HepG2 (cell line): ENCODE measurements around the gene KAZN. TPM values are rescaled to one million over a fixed set of nuclear protein-coding genes. Genes with fewer than 3 reads are reported as not detected.
A peak's percentile ranks its signal among the peaks of the same experiment; 100 is the strongest.

Source experiments
- ATAC-seq: fragments of 200-7000 bp; cut with Tn5 transposase; 3 replicates; pipeline ENCODE4 v1.9.1; 2020; ENCODE audit warnings: mild to moderate bottlenecking, moderate library complexity
- BruUV-seq: library from RNA; stranded (reverse); fragments of 400-500 nt; replicated peaks from 2 replicates; lab custom pipeline; 2021; lab: Mats Ljungman, UMichigan
- CTCF ChIA-PET: fragments of 300-600 bp; formaldehyde crosslinking; extraction: SDS; loops from one replicate; lab custom pipeline; 2021; ENCODE audit warnings: low total read pairs, inconsistent platforms, low intra/inter-chr PET ratio; lab: Yijun Ruan, JAX
- POLR2A ChIA-PET: fragments of 350-600 bp; sonication (Branson Sonifier 250); formaldehyde crosslinking; loops from one replicate; lab custom pipeline; 2020; ENCODE audit warnings: antibody characterized with exemption, inconsistent platforms; lab: Yijun Ruan, JAX
- DNase-seq: peaks from one replicate; pipeline ENCODE4 v3.0.0-alpha.2; 2015; ENCODE audit warnings: low spot score
- FAIRE-seq: peaks from 3 replicates; lab custom pipeline; 2011; peaks lifted over from hg19 to GRCh38; lab: Jason Lieb, UNC
- H2AFZ ChIP-seq: one replicate; pipeline ENCODE4 v1.6.1; 2011; ENCODE audit warnings: low read length, inconsistent platforms
- H3K27ac ChIP-seq: fragments of 300-600 bp; 3 replicates; pipeline ENCODE4 v1.8.0; 2011; ENCODE audit warnings: mixed run types, mild to moderate bottlenecking, mixed read lengths, low read length, inconsistent platforms; ENCODE audit not compliant: insufficient read depth; ENCODE audit errors: extremely low read length
- H3K27me3 ChIP-seq, 2 experiments: fragments of 200-600 bp in 1 of 2; 2 replicates in 1 of 2; 3 replicates in 1 of 2; pipeline versions ENCODE4 v1.6.0 to v1.8.0; 2011; ENCODE audit warnings: low read length in 2 of 2, mild to moderate bottlenecking in 2 of 2, moderate library complexity in 2 of 2, inconsistent platforms in 1 of 2; ENCODE audit not compliant: insufficient read depth in 2 of 2, control insufficient read depth in 1 of 2
- H3K36me3 ChIP-seq, 2 experiments: fragments of 200-600 bp in 1 of 2; replicated peaks in 1 of 2; 2 replicates in 1 of 2; 3 replicates in 1 of 2; pipeline versions ENCODE4 v1.5.1 to v1.8.0; 2011; ENCODE audit warnings: low read length in 2 of 2, inconsistent platforms in 1 of 2; ENCODE audit not compliant: insufficient read depth in 2 of 2, control insufficient read depth in 1 of 2
- H3K4me1 ChIP-seq: 2 replicates; pipeline ENCODE4 v1.5.1; 2012; ENCODE audit warnings: low read length, inconsistent platforms; ENCODE audit not compliant: insufficient read depth
- H3K4me2 ChIP-seq: 2 replicates; pipeline ENCODE4 v1.6.0; 2011; ENCODE audit warnings: low read depth, low read length, inconsistent platforms
- H3K4me3 ChIP-seq, 3 experiments: fragments of 200-600 bp in 1 of 3; sonication (generic), shearing (Covaris generic) in 1 of 3; replicated peaks in 1 of 3; 2 replicates each; pipeline ENCODE4 v1.5.1; 2011 to 2016; ENCODE audit warnings: low read length in 3 of 3, inconsistent platforms in 2 of 3, low read depth in 2 of 3, mild to moderate bottlenecking in 2 of 3, control low read depth in 1 of 3, mixed read lengths in 1 of 3; ENCODE audit not compliant: insufficient read depth in 1 of 3
- H3K79me2 ChIP-seq: one replicate; pipeline ENCODE4 v1.6.1; 2011; ENCODE audit warnings: low read length, inconsistent platforms; ENCODE audit not compliant: insufficient read depth
- H3K9ac ChIP-seq: 2 replicates; pipeline ENCODE4 v1.6.0; 2011; ENCODE audit warnings: mild to moderate bottlenecking, low read depth, low read length, inconsistent platforms; ENCODE audit not compliant: insufficient read depth
- H3K9me3 ChIP-seq: 2 replicates; pipeline ENCODE4 v1.5.1; 2012; ENCODE audit warnings: mild to moderate bottlenecking, low read length
- H4K20me1 ChIP-seq: 2 replicates; pipeline ENCODE4 v1.6.0; 2011; ENCODE audit warnings: inconsistent platforms, mild to moderate bottlenecking, low read length, moderate library complexity; ENCODE audit not compliant: insufficient read depth
- CTCF ChIP-seq: sonication (generic); formaldehyde crosslinking; IDR thresholded peaks from 2 replicates; pipeline ENCODE4 v1.5.0; 2020; ENCODE audit warnings: mild to moderate bottlenecking, missing genetic modification reagents, moderate library complexity
- PRMT3 ChIP-seq: sonication (generic); formaldehyde crosslinking; IDR thresholded peaks from 2 replicates; pipeline ENCODE4 v1.8.1; 2022; ENCODE audit warnings: low read depth, mild to moderate bottlenecking, moderate library complexity, missing genetic modification reagents, borderline replicate concordance
- SAFB2 ChIP-seq: sonication (generic); formaldehyde crosslinking; IDR thresholded peaks from 2 replicates; pipeline ENCODE4 v1.5.1; 2020; ENCODE audit warnings: missing genetic modification reagents, low read depth, mild to moderate bottlenecking, borderline replicate concordance
- ZBTB1 ChIP-seq: sonication (generic); formaldehyde crosslinking; IDR thresholded peaks from 2 replicates; pipeline ENCODE4 v1.4.0; 2020; ENCODE audit warnings: missing genetic modification reagents, borderline replicate concordance
- ZFY ChIP-seq: sonication (generic); formaldehyde crosslinking; IDR thresholded peaks from 2 replicates; pipeline ENCODE4 v1.4.0; 2020; ENCODE audit warnings: missing genetic modification reagents
- ZHX2 ChIP-seq, 2 experiments: sonication (generic) in 1 of 2; formaldehyde crosslinking in 1 of 2; IDR thresholded peaks; 2 replicates each; pipeline versions ENCODE4 v1.6.1 to v1.9.0; 2014 to 2022; ENCODE audit warnings: antibody characterized with exemption in 1 of 2, borderline replicate concordance in 1 of 2, inconsistent platforms in 1 of 2, low read depth in 1 of 2, missing genetic modification reagents in 1 of 2
- ZNF17 ChIP-seq: sonication (generic); formaldehyde crosslinking; IDR thresholded peaks from 2 replicates; pipeline ENCODE4 v1.5.0; 2020; ENCODE audit warnings: mild to moderate bottlenecking, missing genetic modification reagents
- ZNF484 ChIP-seq: sonication (generic); formaldehyde crosslinking; IDR thresholded peaks from 2 replicates; pipeline ENCODE4 v1.5.1; 2020; ENCODE audit warnings: mild to moderate bottlenecking, low read depth, missing genetic modification reagents, borderline replicate concordance
- WGBS: methylation state at CpG from one replicate; pipeline ENCODE4 v1.1.6; 2017; ENCODE audit warnings: low lambda C conversion rate; 5-methylcytosine and 5-hydroxymethylcytosine counted together
- in situ Hi-C: cut with HindIII; loops from 2 replicates; pipeline ENCODE4 v1.10.0; 2017; ENCODE audit warnings: low pct_unique_long_range_greater_than_20kb; ENCODE audit not compliant: extremely low pct_ligation_motif_present
- intact Hi-C: fragments of 100-400 bp; cut with micrococcal nuclease; formaldehyde crosslinking; loops from one replicate; pipeline ENCODE4 v1.10.0; 2022; ENCODE audit not compliant: unreplicated experiment
- polyA plus RNA-seq, 8 experiments: library from polyadenylated mRNA; depleted of rRNA in 3 of 8; stranded (reverse) in 7 of 8; unstranded in 1 of 8; fragments of >200 nt; fragmentation: Illumina TruSeq in 4 of 8; extraction: Trizol in 4 of 8; gene quantifications; 2 replicates each; pipeline versions ENCODE4 v1.2.1 to v1.2.3, GENCODE V29; 2011 to 2016; ENCODE audit warnings: low read depth in 4 of 8, missing spikeins in 1 of 8, mixed read lengths in 1 of 8; ENCODE audit not compliant: insufficient read depth in 1 of 8
- total RNA-seq, 5 experiments: library from RNA; depleted of rRNA; stranded (reverse); fragments of >200 nt; fragmentation: Illumina TruSeq; extraction: Trizol; gene quantifications; 2 replicates each; pipeline ENCODE4 v1.2.3, GENCODE V29; 2016; ENCODE audit warnings: low read depth in 1 of 5

Gene KAZN
- total and polyA plus RNA-seq, 2 of the 13 experiments (the other 11 are each of a cell fraction or from before 2014, with no cell fraction given) = 10.4 to 13.5 TPM

GRCh38 chr1:15055736-15056415 is 457.4 kb downstream of the KAZN start:
- Histone ChIP-seq H3K4me1 (no peaks in the 10 kb centered on the region), H3K27ac (no peak overlapping the region), H3K36me3 (peaks cover 42 to 81% of the 10 kb centered on the region in 2 experiments), H3K9me3 (no peaks in the 10 kb centered on the region), H3K27me3 (no peaks in the 10 kb centered on the region), H3K9ac (no peak overlapping the region), H3K4me2 (no peak overlapping the region), H3K79me2 (no peaks in the 10 kb centered on the region), H3K4me3 (no peak overlapping the region), H4K20me1 (peaks cover 4% of the 10 kb centered on the region; the same call in 1 of the 2 replicates), H2AFZ (no peak overlapping the region)
- TF ChIP-seq PRMT3 (CRISPR knock-in tag) = no peak
- TF ChIP-seq ZBTB1 (CRISPR knock-in tag) = no peak
- peak; percentile 22; the same call in 1 of the 2 replicates for TF ChIP-seq CTCF (CRISPR knock-in tag)
- no peak for TF ChIP-seq ZNF484 (CRISPR knock-in tag)
- TF ChIP-seq ZFY (CRISPR knock-in tag) = no peak
- no peak for TF ChIP-seq ZNF17 (CRISPR knock-in tag)
- TF ChIP-seq ZHX2 (IDR thresholded peaks at IDR 0.05; ENCODE audit: low read depth) = no peak
- no peak for TF ChIP-seq ZHX2 (CRISPR knock-in tag; IDR thresholded peaks at IDR 0.05; ENCODE audit: borderline replicate concordance)
- no peak for TF ChIP-seq SAFB2 (CRISPR knock-in tag)
- intact Hi-C loops = no loop called here
- POLR2A ChIA-PET = no interaction called here
- WGBS = 97% methylated on average over 18 of the region's 29 CpGs
- FAIRE-seq (no peak), ATAC-seq (no peak), DNase-seq (no peak)
- CTCF ChIA-PET = no interaction called here
- in situ Hi-C loops = no loop called here
- BruUV-seq = no TSS peak
